ENCODE results near the gene PHETA1.

- no peak for TF ChIP-seq CTCF (IDR thresholded peaks at IDR 0.05)
- no peak for TF ChIP-seq POLR2A (IDR thresholded peaks at IDR 0.05)
Observed at GRCh38 chr12:111312708-111313107, 56.2 kb downstream of the PHETA1 start.

Measured in testis (tissue), 2 donors.